ENCODE data around the gene FYN. TPM values are rescaled to one million over a fixed set of nuclear protein-coding genes. Genes with fewer than 3 reads are reported as not detected.

FYN gene
- total RNA-seq, 1 experiment from 2014 or later, result 18.5 TPM

DNA sequence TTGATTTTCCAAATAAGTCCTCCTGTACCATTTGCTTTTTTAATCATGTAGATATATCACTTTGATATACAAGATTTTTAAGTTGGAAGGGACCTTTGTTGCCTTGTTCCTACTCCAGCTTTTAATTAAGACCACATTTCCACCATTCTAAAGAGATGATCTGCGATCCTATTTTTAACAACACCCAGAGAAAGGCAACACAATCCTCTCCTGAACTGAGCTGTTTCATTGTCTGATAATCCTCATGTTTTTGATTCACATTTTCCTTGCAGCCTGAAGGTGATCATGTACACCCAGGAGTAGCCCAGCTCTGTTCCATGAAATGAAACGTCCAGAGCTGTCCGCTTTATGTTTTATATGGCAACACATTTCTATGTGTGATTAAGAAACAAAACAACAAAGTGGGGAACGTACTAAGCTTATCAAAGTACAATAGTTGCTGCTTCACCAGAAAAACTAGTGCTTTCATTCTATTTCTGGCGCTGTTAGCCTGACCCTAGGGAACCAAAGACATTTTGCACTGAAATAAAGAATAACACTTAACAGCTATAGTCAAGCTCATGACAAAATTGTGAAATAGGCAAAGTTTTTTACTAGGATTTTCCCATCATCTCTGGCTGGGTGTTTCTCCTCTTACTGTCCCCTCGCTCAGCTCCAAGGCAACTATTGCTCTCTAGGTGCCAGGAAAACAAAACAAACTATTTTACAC lies 245.0 kb downstream of the FYN start:
- Histone ChIP-seq H3K27ac (ENCODE audit: low read depth, low read length) (no peak overlapping the region), H3K4me3 (replicated peaks in 1 of 2; ENCODE audit: low read depth in 1 of 2, low read length in 2 of 2) (no peak overlapping the region), H3K9me3 (ENCODE audit: control insufficient read depth in 1 of 2, insufficient read depth in 1 of 2, low read depth in 1 of 2, low read length in 2 of 2) (no peaks in the 10 kb centered on the region), H3K79me2 (ENCODE audit: insufficient read depth, low read length) (no peaks in the 10 kb centered on the region), H3K27me3 (ENCODE audit: insufficient read depth, low read length) (no peaks in the 10 kb centered on the region), H3K4me1 (ENCODE audit: control insufficient read depth in 1 of 2, insufficient read depth in 2 of 2, low read length in 2 of 2) (peaks cover 10 to 15% of the 10 kb centered on the region in 2 experiments; a peak in 3 of 4 replicates), H2AFZ (ENCODE audit: low read depth, low read length, poor library complexity, severe bottlenecking) (no peak overlapping the region), H3K36me3 (ENCODE audit: control insufficient read depth in 1 of 2, insufficient read depth in 2 of 2, low read length in 2 of 2) (no peaks in the 10 kb centered on the region), H3K4me2 (ENCODE audit: low read length) (no peak overlapping the region), H4K20me1 (ENCODE audit: insufficient read depth) (no peaks in the 10 kb centered on the region), H3K9me2 (ENCODE audit: insufficient read depth) (no peaks in the 10 kb centered on the region), H3K9ac (ENCODE audit: low read length) (no peak overlapping the region)
- DNase-seq (ENCODE audit: low read depth, low spot score) (no peak), ATAC-seq (no peak)
- TF ChIP-seq EZH2phosphoT487 (IDR thresholded peaks at IDR 0.05; ENCODE audit: borderline replicate concordance) (no peak), SRF (IDR thresholded peaks at IDR 0.05; ENCODE audit: low read depth) (no peak), EZH2 (IDR thresholded peaks at IDR 0.05) (no peak), CEBPB (IDR thresholded peaks at IDR 0.05; ENCODE audit: low read depth) (no peak), ELF1 (IDR thresholded peaks at IDR 0.05; ENCODE audit: borderline replicate concordance, low read depth) (no peak), JUND (IDR thresholded peaks at IDR 0.05) (no peak), FOSL1 (IDR thresholded peaks at IDR 0.05; ENCODE audit: low read depth) (no peak), ZFX (IDR thresholded peaks at IDR 0.05) (no peak), SP1 (IDR thresholded peaks at IDR 0.05; ENCODE audit: low read depth) (no peak), POLR2A (IDR thresholded peaks at IDR 0.05; ENCODE audit: borderline replicate concordance, extremely low read depth, insufficient read depth, insufficient read length) (no peak), YY1 (IDR thresholded peaks at IDR 0.05; ENCODE audit: extremely low read depth, insufficient replicate concordance, low read depth, low read length) (no peak), CBX3 (IDR thresholded peaks at IDR 0.05; ENCODE audit: low read depth) (no peak), ZNF274 (IDR thresholded peaks at IDR 0.05; ENCODE audit: low read depth, low read length) (no peak), POLR2AphosphoS5 (IDR thresholded peaks at IDR 0.05; ENCODE audit: low read depth, low read length) (no peak), RAD21 (IDR thresholded peaks at IDR 0.05; ENCODE audit: low read depth) (no peak)
- TF ChIP-seq, protein P1, sequence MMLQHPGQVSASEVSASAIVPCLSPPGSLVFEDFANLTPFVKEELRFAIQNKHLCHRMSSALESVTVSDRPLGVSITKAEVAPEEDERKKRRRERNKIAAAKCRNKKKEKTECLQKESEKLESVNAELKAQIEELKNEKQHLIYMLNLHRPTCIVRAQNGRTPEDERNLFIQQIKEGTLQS (IDR thresholded peaks at IDR 0.05), result no peak
- TF ChIP-seq, protein P2, sequence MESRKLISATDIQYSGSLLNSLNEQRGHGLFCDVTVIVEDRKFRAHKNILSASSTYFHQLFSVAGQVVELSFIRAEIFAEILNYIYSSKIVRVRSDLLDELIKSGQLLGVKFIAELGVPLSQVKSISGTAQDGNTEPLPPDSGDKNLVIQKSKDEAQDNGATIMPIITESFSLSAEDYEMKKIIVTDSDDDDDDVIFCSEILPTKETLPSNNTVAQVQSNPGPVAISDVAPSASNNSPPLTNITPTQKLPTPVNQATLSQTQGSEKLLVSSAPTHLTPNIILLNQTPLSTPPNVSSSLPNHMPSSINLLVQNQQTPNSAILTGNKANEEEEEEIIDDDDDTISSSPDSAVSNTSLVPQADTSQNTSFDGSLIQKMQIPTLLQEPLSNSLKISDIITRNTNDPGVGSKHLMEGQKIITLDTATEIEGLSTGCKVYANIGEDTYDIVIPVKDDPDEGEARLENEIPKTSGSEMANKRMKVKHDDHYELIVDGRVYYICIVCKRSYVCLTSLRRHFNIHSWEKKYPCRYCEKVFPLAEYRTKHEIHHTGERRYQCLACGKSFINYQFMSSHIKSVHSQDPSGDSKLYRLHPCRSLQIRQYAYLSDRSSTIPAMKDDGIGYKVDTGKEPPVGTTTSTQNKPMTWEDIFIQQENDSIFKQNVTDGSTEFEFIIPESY (IDR thresholded peaks at IDR 0.05; ENCODE audit: extremely low read depth, insufficient replicate concordance, low read length), result no peak
- TF ChIP-seq, protein P3, sequence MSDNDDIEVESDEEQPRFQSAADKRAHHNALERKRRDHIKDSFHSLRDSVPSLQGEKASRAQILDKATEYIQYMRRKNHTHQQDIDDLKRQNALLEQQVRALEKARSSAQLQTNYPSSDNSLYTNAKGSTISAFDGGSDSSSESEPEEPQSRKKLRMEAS (IDR thresholded peaks at IDR 0.05), result no peak
- TF ChIP-seq, protein P4, sequence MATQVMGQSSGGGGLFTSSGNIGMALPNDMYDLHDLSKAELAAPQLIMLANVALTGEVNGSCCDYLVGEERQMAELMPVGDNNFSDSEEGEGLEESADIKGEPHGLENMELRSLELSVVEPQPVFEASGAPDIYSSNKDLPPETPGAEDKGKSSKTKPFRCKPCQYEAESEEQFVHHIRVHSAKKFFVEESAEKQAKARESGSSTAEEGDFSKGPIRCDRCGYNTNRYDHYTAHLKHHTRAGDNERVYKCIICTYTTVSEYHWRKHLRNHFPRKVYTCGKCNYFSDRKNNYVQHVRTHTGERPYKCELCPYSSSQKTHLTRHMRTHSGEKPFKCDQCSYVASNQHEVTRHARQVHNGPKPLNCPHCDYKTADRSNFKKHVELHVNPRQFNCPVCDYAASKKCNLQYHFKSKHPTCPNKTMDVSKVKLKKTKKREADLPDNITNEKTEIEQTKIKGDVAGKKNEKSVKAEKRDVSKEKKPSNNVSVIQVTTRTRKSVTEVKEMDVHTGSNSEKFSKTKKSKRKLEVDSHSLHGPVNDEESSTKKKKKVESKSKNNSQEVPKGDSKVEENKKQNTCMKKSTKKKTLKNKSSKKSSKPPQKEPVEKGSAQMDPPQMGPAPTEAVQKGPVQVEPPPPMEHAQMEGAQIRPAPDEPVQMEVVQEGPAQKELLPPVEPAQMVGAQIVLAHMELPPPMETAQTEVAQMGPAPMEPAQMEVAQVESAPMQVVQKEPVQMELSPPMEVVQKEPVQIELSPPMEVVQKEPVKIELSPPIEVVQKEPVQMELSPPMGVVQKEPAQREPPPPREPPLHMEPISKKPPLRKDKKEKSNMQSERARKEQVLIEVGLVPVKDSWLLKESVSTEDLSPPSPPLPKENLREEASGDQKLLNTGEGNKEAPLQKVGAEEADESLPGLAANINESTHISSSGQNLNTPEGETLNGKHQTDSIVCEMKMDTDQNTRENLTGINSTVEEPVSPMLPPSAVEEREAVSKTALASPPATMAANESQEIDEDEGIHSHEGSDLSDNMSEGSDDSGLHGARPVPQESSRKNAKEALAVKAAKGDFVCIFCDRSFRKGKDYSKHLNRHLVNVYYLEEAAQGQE (IDR thresholded peaks at IDR 0.05; ENCODE audit: low read depth), result no peak
- TF ChIP-seq, protein P5, sequence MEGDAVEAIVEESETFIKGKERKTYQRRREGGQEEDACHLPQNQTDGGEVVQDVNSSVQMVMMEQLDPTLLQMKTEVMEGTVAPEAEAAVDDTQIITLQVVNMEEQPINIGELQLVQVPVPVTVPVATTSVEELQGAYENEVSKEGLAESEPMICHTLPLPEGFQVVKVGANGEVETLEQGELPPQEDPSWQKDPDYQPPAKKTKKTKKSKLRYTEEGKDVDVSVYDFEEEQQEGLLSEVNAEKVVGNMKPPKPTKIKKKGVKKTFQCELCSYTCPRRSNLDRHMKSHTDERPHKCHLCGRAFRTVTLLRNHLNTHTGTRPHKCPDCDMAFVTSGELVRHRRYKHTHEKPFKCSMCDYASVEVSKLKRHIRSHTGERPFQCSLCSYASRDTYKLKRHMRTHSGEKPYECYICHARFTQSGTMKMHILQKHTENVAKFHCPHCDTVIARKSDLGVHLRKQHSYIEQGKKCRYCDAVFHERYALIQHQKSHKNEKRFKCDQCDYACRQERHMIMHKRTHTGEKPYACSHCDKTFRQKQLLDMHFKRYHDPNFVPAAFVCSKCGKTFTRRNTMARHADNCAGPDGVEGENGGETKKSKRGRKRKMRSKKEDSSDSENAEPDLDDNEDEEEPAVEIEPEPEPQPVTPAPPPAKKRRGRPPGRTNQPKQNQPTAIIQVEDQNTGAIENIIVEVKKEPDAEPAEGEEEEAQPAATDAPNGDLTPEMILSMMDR (IDR thresholded peaks at IDR 0.05 in 2 of 3, conservative IDR thresholded peaks at IDR 0.05 in 1 of 3; ENCODE audit: borderline replicate concordance in 1 of 3, insufficient read depth in 1 of 3, low read depth in 2 of 3, low read length in 2 of 3), result no peak
- BruUV-seq (replicated peaks), result no TSS peak
- RAD21 ChIA-PET (ENCODE audit: low non-redundant PET in 1 of 2, low total read pairs in 2 of 2, uncharacterized antibody in 2 of 2, unreplicated experiment in 2 of 2), result no interaction called here
- intact Hi-C loops (cut with micrococcal nuclease), result no loop called here
- CTCF ChIA-PET, result no interaction called here
- POLR2A ChIA-PET, result no interaction called here
